HepG2 (cell line): ENCODE measurements around the gene CCNB1IP1. TPM values are rescaled to one million over a fixed set of nuclear protein-coding genes. Genes with fewer than 3 reads are reported as not detected.
A peak's percentile ranks its signal among the peaks of the same experiment; 100 is the strongest.

Experiments used
- AGO2 ChIP-seq: fragments of 200-400 bp; formaldehyde crosslinking; optimal IDR thresholded peaks from 2 replicates; pipeline ENCODE3; 2017; ENCODE audit warnings: mild to moderate bottlenecking, low read depth, low read length, moderate library complexity
- ERF ChIP-seq: IDR thresholded peaks from 2 replicates; pipeline ENCODE4 v1.6.1; 2018; ENCODE audit warnings: missing biosample characterization, missing genetic modification reagents
- FOXM1 ChIP-seq: sonication (generic); formaldehyde crosslinking; IDR thresholded peaks from 2 replicates; pipeline ENCODE4 v1.5.0; 2020; ENCODE audit warnings: missing genetic modification reagents
- GATAD1 ChIP-seq: IDR thresholded peaks from 2 replicates; pipeline ENCODE4 v1.6.1; 2016; ENCODE audit warnings: missing genetic modification reagents, missing compliant biosample characterization
- HNRNPH1 ChIP-seq: fragments of 200-400 bp; formaldehyde crosslinking; optimal IDR thresholded peaks from 2 replicates; pipeline ENCODE3; 2017; ENCODE audit warnings: mild to moderate bottlenecking, low read depth, low read length
- KAT8 ChIP-seq: IDR thresholded peaks from 2 replicates; pipeline ENCODE4 v1.6.1; 2016; ENCODE audit warnings: missing genetic modification reagents, missing compliant biosample characterization
- MAZ ChIP-seq, 2 experiments: sonication (generic) in 1 of 2; formaldehyde crosslinking in 1 of 2; IDR thresholded peaks; 2 replicates each; pipeline versions ENCODE4 v1.5.0 to v1.6.1; 2012 to 2020; ENCODE audit warnings: low read depth in 2 of 2, mild to moderate bottlenecking in 2 of 2, borderline replicate concordance in 1 of 2, improper control_type of control experiment in 1 of 2, low read length in 1 of 2, missing genetic modification reagents in 1 of 2, moderate library complexity in 1 of 2
- SP5 ChIP-seq: IDR thresholded peaks from 2 replicates; pipeline ENCODE4 v1.6.1; 2016; ENCODE audit warnings: low read depth, borderline replicate concordance
- TP53 ChIP-seq: sonication (generic); formaldehyde crosslinking; conservative IDR thresholded peaks from 2 replicates; pipeline ENCODE4 v1.4.0; 2020; ENCODE audit warnings: missing genetic modification reagents
- ZBTB40 ChIP-seq, 2 experiments: fragments of 450-650 bp in 1 of 2; sonication (generic) in 1 of 2; formaldehyde crosslinking in 1 of 2; IDR thresholded peaks; 2 replicates each; pipeline versions ENCODE4 v1.6.1 to v1.8.0; 2016 to 2022; ENCODE audit warnings: antibody characterized with exemption in 1 of 2, mild to moderate bottlenecking in 1 of 2, missing genetic modification reagents in 1 of 2
- ZC3H13 ChIP-seq: sonication (generic); formaldehyde crosslinking; IDR thresholded peaks from 2 replicates; pipeline ENCODE4 v1.8.1; 2023; ENCODE audit warnings: mild to moderate bottlenecking, missing genetic modification reagents, moderate library complexity
- ZNF124 ChIP-seq: sonication (generic); formaldehyde crosslinking; IDR thresholded peaks from 2 replicates; pipeline ENCODE4 v1.4.0; 2020; ENCODE audit warnings: missing genetic modification reagents
- ZNF207 ChIP-seq: fragments of 450-650 bp; IDR thresholded peaks from 2 replicates; pipeline ENCODE4 v1.6.1; 2016; ENCODE audit warnings: antibody characterized with exemption, borderline replicate concordance
- ZNF44 ChIP-seq: sonication (generic); formaldehyde crosslinking; IDR thresholded peaks from 2 replicates; pipeline ENCODE4 v1.5.1; 2020; ENCODE audit warnings: mild to moderate bottlenecking, missing genetic modification reagents
- ZNF691 ChIP-seq: sonication (generic); formaldehyde crosslinking; IDR thresholded peaks from 2 replicates; pipeline ENCODE4 v1.4.0; 2020; ENCODE audit warnings: missing genetic modification reagents, low read depth, mild to moderate bottlenecking, borderline replicate concordance
- ZNF781 ChIP-seq: sonication (generic); formaldehyde crosslinking; IDR thresholded peaks from 2 replicates; pipeline ENCODE4 v1.5.1; 2020; ENCODE audit warnings: borderline replicate concordance, mild to moderate bottlenecking, missing genetic modification reagents; ENCODE audit errors: not compliant biosample characterization
- polyA plus RNA-seq, 8 experiments: library from polyadenylated mRNA; depleted of rRNA in 3 of 8; stranded (reverse) in 7 of 8; unstranded in 1 of 8; fragments of >200 nt; fragmentation: Illumina TruSeq in 4 of 8; extraction: Trizol in 4 of 8; gene quantifications; 2 replicates each; pipeline versions ENCODE4 v1.2.1 to v1.2.3, GENCODE V29; 2011 to 2016; ENCODE audit warnings: low read depth in 4 of 8, missing spikeins in 1 of 8, mixed read lengths in 1 of 8; ENCODE audit not compliant: insufficient read depth in 1 of 8
- total RNA-seq, 5 experiments: library from RNA; depleted of rRNA; stranded (reverse); fragments of >200 nt; fragmentation: Illumina TruSeq; extraction: Trizol; gene quantifications; 2 replicates each; pipeline ENCODE4 v1.2.3, GENCODE V29; 2016; ENCODE audit warnings: low read depth in 1 of 5
- TF ChIP-seq, protein P1 (sequence below): fragments of 450-650 bp; IDR thresholded peaks from 2 replicates; pipeline ENCODE4 v1.6.1; 2016

CCNB1IP1 gene
- total and polyA plus RNA-seq, 2 of the 13 experiments (the other 11 are each of a cell fraction or from before 2014, with no cell fraction given) = 98.3 to 125 TPM

DNA sequence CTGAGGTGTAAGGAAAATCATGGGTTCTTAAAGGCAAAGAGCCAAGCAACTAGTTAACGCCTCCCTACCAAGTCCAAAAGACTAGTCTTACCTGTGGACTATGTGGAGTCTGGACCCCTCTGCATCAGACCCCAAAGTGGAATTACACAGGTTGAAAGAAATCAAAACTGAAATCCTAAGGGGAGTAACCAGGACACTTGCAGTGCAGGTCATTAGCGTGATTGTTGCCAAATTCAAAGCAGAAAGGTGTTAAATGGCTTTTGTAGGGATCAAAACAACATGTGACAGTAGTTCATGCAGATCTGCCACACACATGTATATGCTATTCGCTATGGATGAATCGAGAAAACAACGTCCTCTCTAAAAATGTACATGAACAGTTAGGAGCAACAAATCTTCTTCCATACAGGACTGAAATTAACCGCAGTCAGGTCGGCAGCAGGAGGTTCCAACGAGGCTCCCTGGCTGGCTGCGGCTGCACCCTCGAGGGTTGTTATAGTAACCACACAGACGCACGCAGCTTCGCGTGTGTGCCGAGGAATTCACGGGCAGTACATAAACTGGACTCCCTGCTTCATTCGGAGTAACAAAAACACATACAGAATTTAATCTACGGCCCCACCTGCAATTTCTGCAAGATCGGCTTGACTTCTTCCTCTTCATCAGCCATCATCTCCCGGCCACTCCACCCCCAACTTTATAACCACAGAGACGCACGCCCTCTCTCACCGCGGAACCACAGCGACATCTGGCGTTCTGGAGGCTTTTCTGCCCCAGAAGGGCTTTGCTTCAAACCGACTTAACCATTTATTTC, 27.6 kb downstream of the CCNB1IP1 start, which contains the start of gene TTC5 (continued):
- TF ChIP-seq, protein P1, sequence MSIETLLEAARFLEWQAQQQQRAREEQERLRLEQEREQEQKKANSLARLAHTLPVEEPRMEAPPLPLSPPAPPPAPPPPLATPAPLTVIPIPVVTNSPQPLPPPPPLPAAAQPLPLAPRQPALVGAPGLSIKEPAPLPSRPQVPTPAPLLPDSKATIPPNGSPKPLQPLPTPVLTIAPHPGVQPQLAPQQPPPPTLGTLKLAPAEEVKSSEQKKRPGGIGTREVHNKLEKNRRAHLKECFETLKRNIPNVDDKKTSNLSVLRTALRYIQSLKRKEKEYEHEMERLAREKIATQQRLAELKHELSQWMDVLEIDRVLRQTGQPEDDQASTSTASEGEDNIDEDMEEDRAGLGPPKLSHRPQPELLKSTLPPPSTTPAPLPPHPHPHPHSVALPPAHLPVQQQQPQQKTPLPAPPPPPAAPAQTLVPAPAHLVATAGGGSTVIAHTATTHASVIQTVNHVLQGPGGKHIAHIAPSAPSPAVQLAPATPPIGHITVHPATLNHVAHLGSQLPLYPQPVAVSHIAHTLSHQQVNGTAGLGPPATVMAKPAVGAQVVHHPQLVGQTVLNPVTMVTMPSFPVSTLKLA = 0 out of 2 replicates have a peak, but pooled peaks have one; percentile 24
- TF ChIP-seq MAZ (IDR thresholded peaks at IDR 0.05; ENCODE audit: borderline replicate concordance, low read depth, low read length) = peak; percentile 29; the same call in 1 of the 2 replicates
- no peak for TF ChIP-seq MAZ (CRISPR knock-in tag; IDR thresholded peaks at IDR 0.05; ENCODE audit: low read depth)
- no peak for TF ChIP-seq ZNF207
- peak; percentile 77 for TF ChIP-seq HNRNPH1
- peak; percentile 49; the same call in 1 of the 2 replicates for TF ChIP-seq SP5
- peak; percentile 94 for TF ChIP-seq KAT8 (CRISPR knock-in tag)
- TF ChIP-seq ZNF44 (CRISPR knock-in tag) = no peak
- TF ChIP-seq GATAD1 (CRISPR knock-in tag) = peak; percentile 94
- no peak for TF ChIP-seq TP53 (CRISPR knock-in tag)
- TF ChIP-seq ZNF781 (CRISPR knock-in tag) = peak; percentile 92
- TF ChIP-seq ZC3H13 = 0 out of 2 replicates have a peak, but pooled peaks have one; percentile 45
- TF ChIP-seq ERF = peak; percentile 62; the same call in 1 of the 2 replicates
- no peak for TF ChIP-seq ZBTB40 (IDR thresholded peaks at IDR 0.05)
- TF ChIP-seq ZBTB40 (CRISPR knock-in tag; IDR thresholded peaks at IDR 0.05) = peak; percentile 61; the same call in 1 of the 2 replicates
- 0 out of 2 replicates have a peak, but pooled peaks have one; percentile 72 for TF ChIP-seq ZNF124 (CRISPR knock-in tag)
- TF ChIP-seq FOXM1 (CRISPR knock-in tag) = no peak
- 0 out of 2 replicates have a peak, but pooled peaks have one; percentile 75 for TF ChIP-seq ZNF691
- no peak for TF ChIP-seq AGO2
